ENCODE measurements around the gene SNAP25. TPM values are rescaled to one million over a fixed set of nuclear protein-coding genes. Genes with fewer than 3 reads are reported as not detected.

Gene SNAP25
- total RNA-seq, 1 donor from 2014 or later: 0.43 TPM

- peaks cover 4 to 17% of the 10 kb centered on the region in 2 donors for H3K4me1 ChIP-seq
- no peaks in the 10 kb centered on the region for H3K36me3 ChIP-seq
- intact Hi-C loops (cut with DNase I): loop anchor here (10.0 kb wide), 1 partner anchor 367 kb away; the partner anchor contains the start of gene JAG1
- no peak overlapping the region for H3K27ac ChIP-seq
- no peak for DNase-seq (ENCODE audit: low spot score in 2 of 2)
- H3K4me3 ChIP-seq: no peak overlapping the region
- no peaks in the 10 kb centered on the region for H3K27me3 ChIP-seq
- TF ChIP-seq CTCF (IDR thresholded peaks at IDR 0.05): no peak
- no peaks in the 10 kb centered on the region for H3K9me3 ChIP-seq
Measured at GRCh38 chr20:10307359-10307735, 88.7 kb downstream of the SNAP25 start.

GRCh38 chr20:10308652-10309051 is 90.0 kb downstream of the SNAP25 start:
- peaks cover 4 to 22% of the 10 kb centered on the region in 2 donors for H3K4me1 ChIP-seq
- no peak for DNase-seq (ENCODE audit: low spot score in 2 of 2)
- no peak for TF ChIP-seq CTCF (IDR thresholded peaks at IDR 0.05)
- no peak overlapping the region for H3K4me3 ChIP-seq
- H3K9me3 ChIP-seq: no peaks in the 10 kb centered on the region
- no peaks in the 10 kb centered on the region for H3K27me3 ChIP-seq
- no peaks in the 10 kb centered on the region for H3K36me3 ChIP-seq
- intact Hi-C loops (cut with DNase I): loop anchor here (10.0 kb wide), 1 partner anchor 366 kb away; the partner anchor contains the start of gene JAG1
- H3K27ac ChIP-seq: no peak overlapping the region

DNA sequence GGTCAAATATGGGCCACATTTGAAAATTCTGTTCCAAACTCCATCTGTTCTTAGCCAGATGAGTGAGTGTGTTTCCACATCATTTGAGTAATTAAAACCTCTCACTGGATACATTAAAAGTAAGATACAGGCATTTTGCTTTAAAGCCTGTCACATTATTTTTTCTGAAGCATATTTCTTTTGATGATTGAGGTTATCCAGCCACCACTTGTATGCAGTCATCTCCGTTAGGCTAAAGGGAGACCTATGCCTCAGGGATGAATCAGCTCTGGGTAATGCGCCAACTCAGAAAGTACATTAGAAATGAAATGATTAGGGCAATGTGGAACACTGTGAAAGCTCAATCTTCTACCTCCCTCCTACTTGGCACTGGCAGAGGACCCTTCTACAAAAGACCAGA is 90.7 kb downstream of the SNAP25 start:
- DNase-seq (ENCODE audit: low spot score in 2 of 2): no peak
- H3K27ac ChIP-seq: no peak overlapping the region
- no peaks in the 10 kb centered on the region for H3K36me3 ChIP-seq
- H3K27me3 ChIP-seq: no peaks in the 10 kb centered on the region
- peaks cover 4 to 26% of the 10 kb centered on the region in 2 donors for H3K4me1 ChIP-seq
- H3K4me3 ChIP-seq: no peak overlapping the region
- intact Hi-C loops (cut with DNase I): loop anchor here (10.0 kb wide), 1 partner anchor 365 kb away; the partner anchor contains the start of gene JAG1
- H3K9me3 ChIP-seq: no peaks in the 10 kb centered on the region
- no peak for TF ChIP-seq CTCF (IDR thresholded peaks at IDR 0.05)

DNA sequence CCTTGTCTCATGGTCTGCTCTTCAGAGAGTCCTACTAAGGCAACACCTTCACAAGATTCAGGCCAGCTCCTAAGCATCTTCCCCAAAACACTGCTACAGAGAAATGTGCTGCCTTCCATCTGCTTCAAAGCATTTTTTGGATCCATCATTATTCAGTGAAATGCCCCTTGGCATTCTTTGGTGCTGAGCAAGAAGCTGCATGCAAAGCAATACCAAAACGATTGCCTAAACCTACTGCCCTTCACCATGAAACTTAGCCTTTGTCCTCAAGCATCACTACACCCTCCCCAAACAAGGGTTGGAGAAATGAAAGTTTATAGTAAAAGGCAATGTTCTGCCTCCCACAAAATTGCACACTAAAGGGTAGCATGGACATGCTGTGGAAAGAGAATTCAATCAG is 93.5 kb downstream of the SNAP25 start:
- DNase-seq (ENCODE audit: low spot score in 2 of 2): no peak
- intact Hi-C loops (cut with DNase I): no loop called here
- Histone ChIP-seq H3K27ac (no peak overlapping the region), H3K4me1 (peaks cover 0 to 28% of the 10 kb centered on the region in 2 donors), H3K27me3 (no peaks in the 10 kb centered on the region), H3K36me3 (no peaks in the 10 kb centered on the region), H3K4me3 (no peak overlapping the region), H3K9me3 (no peaks in the 10 kb centered on the region)
- no peak for TF ChIP-seq CTCF (IDR thresholded peaks at IDR 0.05)

DNA sequence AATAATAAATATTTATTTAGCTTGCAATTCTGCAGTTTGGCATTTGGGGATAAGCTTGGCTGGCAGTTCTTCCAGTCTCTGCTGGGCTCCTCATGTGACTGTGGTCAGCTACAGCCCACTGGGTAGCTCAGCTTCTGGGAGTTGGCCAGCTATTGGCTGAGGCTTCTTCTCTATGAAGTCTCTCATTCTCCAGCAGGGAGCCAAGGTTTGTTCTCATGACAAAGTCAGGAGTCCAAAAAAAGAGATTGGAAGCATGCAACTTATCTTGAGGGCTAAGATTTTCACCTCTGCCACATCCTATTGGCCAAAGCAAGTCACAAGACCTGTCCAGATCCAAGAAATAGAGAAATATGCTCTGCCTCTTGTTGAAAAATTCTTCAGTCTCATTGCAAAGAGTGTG is 94.6 kb downstream of the SNAP25 start:
- DNase-seq (ENCODE audit: low spot score in 2 of 2): no peak
- peak overlapping the region; percentile 62 to 66 for H3K27ac ChIP-seq
- H3K4me1 ChIP-seq: peaks cover 0 to 28% of the 10 kb centered on the region in 2 donors
- no peaks in the 10 kb centered on the region for H3K27me3 ChIP-seq
- H3K9me3 ChIP-seq: no peaks in the 10 kb centered on the region
- H3K4me3 ChIP-seq: no peak overlapping the region
- no peaks in the 10 kb centered on the region for H3K36me3 ChIP-seq
- TF ChIP-seq CTCF (IDR thresholded peaks at IDR 0.05): no peak
- intact Hi-C loops (cut with DNase I): no loop called here

DNA sequence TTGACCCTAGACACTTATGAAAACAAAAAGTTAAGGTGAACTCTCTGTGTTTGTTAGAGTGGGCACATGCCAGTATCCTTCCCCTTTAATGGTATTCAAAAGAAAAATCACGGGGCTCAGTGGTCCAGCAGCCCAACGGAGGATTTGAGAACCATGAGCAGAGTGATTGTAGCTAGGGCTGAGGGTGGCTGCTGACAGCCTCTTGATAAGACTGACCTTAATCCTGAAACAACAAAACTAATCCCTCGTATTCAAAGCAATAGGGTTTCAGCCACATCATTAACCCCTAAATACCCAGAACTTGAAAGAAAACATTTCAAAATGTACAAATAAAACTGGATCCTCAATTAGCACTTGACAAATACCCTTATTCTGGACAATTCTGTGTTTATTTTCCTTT is 95.1 kb downstream of the SNAP25 start:
- H3K27ac ChIP-seq: peak overlapping the region; percentile 62 to 66
- TF ChIP-seq CTCF (IDR thresholded peaks at IDR 0.05): no peak
- peak overlapping the region in 1 of 2 donors; percentile 17 for H3K4me3 ChIP-seq
- intact Hi-C loops (cut with DNase I): no loop called here
- DNase-seq (ENCODE audit: low spot score in 2 of 2): no peak
- H3K4me1 ChIP-seq: peaks cover 0 to 27% of the 10 kb centered on the region in 2 donors
- no peaks in the 10 kb centered on the region for H3K27me3 ChIP-seq
- no peaks in the 10 kb centered on the region for H3K36me3 ChIP-seq
- H3K9me3 ChIP-seq: no peaks in the 10 kb centered on the region
